Stimulated activated CD8-positive, alpha-beta memory T cell treated with anti-CD3 and anti-CD28 coated beads, Interleukin-15, amount 100 ng/mL, for 48 hours (primary cell): Measurements from ENCODE around the gene CHMP4A.

Source experiments
- DNase-seq, 2 donors: peaks; one replicate each; pipeline ENCODE4 v3.0.0-alpha.2; 2020; ENCODE audit warnings: low read depth in 2 of 2

The CHMP4A gene, protein sequence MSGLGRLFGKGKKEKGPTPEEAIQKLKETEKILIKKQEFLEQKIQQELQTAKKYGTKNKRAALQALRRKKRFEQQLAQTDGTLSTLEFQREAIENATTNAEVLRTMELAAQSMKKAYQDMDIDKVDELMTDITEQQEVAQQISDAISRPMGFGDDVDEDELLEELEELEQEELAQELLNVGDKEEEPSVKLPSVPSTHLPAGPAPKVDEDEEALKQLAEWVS

DNA sequence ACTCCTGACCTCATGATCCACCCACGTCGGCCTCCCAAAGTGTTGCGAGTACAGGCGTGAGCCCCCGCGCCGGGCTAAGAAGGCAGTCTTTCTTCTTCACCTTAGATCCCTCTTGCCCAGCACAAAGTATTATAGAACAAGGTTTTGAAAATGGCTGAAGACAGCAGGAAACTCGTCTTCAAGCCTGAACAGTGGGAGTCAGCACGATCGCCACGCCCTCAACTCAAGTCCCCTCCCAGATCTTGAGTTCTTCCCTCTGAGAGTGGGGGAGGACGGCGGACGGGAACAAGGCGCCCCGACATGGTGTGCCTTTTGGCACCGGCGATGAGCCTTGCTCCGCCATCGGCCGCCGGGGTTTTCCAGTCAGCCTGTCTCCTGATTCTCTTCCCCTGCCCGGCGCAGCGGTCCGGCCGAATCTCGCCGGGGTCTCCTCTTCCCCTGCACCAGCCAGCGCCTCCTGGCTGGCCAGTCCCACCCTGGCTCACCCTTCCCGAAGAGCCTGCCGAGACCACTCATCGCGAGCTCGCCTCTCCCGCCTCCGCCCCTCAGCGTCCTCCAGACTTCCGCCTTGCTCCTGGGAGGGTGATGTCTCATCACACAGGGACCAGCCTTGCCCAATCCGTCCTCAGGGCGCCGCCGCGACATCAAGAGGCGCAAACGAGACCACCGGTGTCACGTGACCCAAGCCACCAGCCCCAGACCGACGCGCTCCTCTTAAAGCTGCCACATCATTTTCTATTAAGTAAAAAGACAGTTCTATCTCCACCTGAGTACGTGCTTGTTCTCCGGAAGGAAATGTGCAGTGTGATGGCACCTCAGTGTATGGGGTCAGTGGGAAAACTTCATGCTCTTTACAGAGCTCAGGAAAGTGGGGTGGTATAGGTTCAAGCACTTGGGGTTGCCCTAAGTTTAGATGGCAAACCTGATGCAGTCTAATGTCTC, at the start of gene CHMP4A:
TSS of gene CHMP4A (minus strand) at position 565 of the 942 bp plus-strand sequence. CDS start at position 516, 49 bp downstream.
- peak; percentile 95 for DNase-seq

DNA sequence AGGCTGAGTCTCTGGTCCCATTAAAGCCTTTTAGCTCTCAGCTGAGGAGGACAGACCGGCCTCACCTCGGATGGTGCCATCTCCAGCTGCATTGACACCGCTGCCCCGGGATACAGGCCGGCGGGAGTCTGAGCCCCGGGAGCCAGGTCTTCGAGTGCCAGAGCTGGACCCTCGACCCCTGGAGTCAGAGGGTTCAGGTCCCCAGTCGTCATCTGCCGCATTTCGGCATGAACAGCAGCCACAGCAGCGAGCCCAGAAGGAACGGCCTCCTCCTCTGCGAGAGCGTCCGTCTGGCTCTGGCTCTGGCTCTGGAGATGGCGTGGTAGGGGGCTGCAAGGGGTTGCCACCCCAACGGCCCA, 48.7 kb upstream of the CHMP4A start:
- DNase-seq: no peak

DNA sequence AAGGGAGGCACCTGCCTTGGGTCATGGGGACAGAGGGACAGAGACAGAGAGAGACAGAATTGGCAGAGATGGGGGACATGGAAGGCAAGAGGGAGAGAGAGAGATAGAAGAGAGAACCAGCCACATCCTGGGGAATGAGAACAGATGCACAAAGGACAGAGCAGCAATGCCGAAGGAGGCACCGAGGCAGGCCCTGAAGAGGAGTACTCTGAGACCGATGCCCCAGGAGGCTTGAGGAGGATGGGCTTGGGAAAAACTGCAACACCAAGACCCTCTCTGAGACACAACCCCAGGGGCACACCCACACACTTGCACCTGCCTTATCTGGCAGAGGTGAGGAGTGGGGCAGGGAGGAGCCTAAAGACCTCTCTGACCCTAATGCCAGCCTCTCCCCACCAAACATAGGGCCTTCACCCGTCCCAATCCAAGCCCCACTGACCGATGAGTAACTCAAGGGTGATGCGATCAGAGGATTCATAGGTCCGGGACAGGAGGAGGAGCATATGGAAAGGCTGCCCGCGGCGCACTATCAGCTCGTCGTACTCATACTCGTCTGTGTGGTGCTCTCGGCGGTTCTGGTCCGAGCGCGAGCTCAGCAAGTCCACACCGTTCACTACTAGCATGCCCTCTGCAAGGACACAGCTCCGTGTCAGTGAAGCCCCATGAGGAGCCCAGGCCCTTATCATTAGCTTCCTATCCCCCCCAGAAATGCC, 48.1 kb upstream of the CHMP4A start:
- no peak for DNase-seq

DNA sequence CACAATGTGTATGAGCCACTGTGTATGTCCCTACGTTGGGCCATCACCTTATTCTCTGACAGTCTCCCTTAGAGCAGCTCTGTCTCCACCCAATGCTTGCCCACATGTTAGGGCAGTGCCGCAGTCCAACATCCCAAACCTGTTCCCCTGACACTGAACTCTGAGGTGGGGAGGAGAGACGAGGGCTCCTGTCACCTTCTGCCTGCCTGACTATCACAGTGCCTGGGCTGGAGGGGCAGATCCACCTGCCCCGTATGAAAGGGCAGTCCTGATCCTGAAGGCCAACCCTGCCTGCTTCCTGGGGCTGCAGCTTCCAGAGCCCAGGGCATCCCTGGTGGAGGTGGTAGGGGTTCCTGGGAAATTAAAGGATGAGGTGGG, 47.5 kb upstream of the CHMP4A start:
- no peak for DNase-seq

DNA sequence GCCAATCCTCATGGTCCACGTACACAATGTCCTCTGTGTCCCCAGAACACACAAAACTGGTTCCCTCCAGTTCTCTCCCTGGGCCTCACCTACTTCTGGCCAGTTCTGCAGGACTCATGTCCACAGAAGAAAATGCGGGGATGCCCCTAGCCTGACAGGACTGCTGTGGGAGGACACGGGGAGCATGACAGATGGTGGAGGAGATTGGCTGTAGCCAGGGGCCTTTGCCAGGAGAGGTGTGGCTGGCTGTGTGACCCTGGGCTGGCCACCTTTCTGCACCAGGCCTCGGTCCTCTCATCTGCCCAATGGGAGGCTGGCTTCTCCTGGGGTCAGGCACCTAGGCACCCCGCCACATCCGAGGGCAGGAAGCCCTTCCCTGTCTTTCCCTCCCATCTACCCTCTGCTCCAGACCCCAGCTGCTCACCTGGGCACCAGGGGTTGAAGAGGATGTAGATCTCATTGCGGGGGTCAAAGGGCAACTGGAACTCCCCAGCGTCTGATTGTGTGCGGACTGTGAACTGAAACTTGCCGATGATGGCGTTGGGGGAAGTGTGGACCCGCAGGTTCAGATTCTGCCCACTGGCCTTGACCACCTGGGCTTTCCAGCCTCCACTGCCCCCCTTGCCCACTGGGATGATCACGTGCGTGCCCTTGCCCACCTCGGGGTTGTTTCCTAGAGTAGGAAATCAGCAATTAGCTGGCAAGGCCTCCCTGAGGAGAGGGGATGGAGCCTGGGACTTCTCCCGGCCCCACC, 46.9 kb upstream of the CHMP4A start:
- DNase-seq: no peak

DNA sequence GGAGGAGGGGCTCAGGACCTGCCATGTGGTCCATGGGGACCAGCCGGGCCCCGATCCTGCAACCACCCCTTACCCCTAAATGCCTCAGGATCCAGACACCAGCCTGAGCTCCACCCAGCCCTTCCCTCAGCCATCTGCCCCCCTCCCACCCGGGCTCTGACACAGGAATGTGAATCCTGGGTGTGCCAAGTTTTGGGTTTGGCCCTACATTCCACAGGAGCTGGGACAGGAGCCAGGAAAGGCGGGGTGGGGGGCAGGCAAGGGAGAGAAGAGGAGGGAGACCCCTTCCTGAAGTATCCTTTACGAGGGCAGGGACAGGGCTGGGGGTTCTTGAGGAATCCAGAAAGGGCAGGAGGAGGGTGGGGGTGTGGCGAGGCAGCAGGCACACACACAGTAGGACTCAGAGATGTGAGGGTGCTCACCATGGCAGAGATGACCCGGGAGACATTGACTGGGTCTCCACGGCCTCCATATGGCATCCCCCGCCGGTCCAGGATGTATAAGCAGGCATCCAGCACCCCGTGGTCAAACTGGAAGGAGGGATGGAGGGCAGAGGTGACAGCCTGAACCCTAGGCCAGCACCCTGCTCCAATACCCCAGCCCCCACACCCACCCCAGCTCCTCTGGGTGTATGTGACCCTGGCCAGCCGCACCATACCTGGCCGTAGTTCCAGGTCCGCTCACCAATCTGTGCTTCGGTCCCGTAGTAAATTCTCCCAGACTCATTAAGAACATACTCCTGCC, 46.2 kb upstream of the CHMP4A start:
- no peak for DNase-seq

DNA sequence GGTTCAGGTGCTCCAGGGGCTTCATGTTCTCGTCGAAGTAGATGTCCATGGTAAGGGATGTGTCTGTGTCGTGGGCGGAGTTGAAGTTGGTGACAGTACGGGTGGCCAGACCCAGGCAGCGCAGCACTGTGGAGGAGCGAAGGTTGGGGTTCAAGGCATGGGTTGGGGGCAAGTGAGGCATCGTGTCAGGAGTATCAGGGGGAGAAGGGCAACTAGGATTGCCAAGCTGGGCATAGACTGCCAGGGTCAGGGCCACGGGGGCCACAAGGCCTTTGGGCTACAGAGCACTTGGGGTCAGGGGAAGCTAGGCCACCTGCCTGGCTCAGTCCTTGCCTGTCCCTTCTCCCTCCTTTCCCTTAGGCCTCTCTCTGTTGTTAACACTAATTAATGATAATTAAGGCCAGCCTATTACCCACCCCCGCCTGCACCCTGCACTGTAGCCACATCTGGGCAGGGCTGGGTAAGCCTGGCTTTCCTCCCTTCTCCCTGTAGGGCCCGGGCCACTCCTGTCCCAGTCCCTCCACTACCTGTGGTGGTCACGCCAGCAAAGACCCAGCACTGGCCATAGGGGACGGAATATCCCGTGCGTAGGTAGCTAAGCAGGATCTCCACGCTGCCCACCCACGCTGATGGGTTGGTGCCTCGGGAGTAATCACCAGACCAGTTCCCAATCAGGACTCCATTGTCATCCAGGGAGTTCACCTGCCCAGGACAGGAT, 45.4 kb upstream of the CHMP4A start:
- DNase-seq: no peak

DNA sequence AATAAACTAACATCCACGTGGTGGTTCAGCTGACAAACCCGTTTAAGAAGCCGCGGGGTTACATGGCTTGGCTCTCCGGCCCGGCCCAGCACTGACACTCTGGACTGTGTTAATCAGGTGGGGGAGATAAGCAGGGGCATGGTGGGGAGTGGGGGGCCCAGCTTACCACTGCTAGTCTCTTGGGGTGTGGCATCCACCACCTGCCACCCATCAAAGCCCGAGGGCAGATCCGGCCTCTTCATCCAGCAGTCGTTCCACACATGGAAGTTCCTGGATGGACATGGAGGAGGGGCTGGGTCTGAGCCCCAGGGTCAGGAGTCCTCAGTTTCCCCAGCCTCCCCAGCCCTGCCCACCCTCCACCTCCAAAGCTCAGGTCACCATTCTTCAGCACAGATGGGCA, 44.8 kb upstream of the CHMP4A start:
- DNase-seq: no peak

DNA sequence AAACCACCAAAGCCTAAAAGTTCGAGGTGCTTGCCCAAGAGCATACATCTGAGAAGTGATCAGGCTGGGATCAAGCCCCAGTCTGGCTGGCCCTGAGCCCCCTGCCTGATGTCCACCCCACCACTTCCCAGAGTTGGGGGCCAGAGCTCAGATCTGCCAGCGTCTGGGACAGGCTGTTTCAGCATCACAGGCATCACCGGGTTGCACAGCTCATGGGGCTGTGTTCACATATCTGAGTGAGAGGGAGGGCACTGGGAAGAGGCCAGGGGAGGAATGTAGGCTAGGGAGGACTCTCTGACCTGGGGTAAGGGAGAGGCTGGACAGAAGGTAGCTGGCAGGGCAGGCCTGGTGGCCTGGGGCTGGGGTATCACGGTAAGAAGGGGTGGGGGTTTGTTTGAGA, 43.7 kb upstream of the CHMP4A start:
- no peak for DNase-seq

DNA sequence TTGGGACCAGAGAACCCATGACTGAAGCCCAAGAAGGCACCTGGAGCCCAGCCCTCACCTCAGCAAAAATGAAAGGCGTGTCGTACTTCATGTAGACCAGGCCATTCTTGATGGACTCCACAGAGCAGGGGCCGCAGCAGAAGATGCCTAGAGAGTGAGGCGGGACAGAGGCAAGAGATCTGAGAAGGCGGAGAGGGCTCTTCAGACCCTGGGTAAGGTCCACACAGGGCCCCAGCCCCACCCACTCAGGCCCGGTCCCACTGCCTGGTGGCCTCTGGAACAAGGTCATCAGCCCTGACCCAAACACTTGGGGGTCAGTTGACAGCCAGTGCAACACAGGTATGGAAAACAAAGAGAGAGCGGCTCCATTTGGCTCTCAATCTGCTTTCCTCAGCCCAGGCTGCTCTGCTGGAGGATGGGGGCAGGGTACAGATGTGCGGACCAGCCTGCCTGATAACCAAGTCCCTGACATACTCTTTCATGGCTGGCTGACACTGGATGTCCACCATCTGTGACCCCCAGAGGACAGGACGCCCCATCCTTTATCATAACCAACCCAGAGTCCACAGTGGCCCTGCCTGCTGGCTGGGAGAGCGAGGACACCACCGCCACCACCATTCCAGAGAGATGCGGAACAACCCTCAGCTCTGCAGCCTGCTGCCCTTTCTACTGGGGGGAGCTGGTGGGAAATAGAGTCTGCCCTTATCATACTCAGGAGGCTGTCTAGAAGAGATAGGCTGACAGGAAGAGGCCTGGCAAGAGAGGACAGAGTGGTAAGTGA, 42.8 kb upstream of the CHMP4A start:
- DNase-seq: no peak

DNA sequence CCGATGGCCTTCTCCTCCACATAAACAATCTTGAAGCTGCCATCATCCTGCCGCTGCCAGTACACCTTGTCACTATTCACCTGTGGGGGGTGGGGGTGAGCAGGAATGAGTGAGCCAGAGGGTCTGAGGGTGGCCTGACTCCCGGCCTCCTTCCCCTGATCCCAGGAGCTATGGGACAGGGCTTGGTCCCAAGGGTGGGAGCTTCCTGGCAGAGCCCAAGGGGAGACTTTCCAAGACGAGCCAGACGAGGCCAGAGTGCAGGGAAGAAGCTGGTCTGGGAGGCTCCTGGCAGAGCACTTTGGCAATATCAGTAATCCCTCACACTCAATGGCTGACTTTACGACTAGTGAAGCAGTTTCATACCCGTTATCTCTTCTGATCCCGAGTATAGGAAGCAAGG, 42.1 kb upstream of the CHMP4A start:
- DNase-seq: no peak

DNA sequence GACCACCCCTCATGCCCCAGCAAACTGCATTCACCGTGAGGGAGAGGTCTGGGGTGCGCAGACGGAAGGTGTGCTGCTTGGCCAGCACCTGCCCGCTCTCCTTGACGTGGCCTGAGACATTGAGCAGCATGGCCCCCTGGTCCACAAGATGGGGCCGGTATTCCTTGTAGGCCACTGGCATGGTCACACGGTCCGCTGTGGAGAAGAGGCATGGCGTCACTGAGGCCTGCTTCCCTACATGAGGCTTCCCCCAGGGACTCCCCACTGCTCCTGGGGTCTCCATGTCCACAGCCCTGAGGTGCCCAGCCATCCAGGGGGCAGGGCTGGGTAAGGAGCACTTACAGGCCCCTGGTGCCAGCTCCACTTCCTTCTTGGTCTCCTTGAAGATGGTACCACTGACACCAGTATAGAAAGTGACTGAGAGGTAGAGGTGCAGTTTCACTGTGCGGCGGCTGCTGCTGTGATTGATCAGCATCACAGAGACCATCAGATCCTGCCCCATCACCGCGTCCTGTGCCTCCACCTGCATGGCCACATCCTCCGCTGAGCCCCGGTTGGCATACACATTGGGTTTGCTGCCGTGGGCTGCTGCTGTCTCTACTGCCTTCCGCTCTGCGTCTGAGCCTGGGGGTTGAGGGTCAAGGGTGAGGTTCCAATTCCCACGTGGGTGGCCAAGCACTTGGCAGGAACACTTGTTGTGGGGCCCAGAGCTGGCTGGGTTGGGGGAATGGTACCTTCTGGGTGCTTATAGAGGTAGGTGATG, 41.5 kb upstream of the CHMP4A start:
- DNase-seq: no peak

DNA sequence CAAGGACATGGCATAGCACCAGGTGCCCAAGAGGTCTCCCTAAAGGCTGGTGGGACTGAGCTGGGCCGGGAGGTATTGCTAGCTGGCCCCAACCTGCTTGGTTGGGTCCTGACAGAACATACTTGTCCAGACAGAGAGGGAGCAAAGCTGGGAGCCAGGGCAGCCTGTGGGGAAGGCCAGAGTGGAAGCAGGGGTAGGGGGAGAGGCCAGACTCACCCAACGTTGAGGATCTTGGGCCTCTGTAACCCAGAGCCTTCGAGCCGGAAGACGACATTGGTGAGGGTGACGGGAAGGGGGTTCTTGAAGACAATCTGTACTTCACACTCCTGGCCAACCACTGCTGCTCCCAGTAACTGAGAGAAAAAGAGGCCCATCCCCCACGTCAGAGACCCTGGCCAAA, 40.6 kb upstream of the CHMP4A start:
- DNase-seq: no peak

DNA sequence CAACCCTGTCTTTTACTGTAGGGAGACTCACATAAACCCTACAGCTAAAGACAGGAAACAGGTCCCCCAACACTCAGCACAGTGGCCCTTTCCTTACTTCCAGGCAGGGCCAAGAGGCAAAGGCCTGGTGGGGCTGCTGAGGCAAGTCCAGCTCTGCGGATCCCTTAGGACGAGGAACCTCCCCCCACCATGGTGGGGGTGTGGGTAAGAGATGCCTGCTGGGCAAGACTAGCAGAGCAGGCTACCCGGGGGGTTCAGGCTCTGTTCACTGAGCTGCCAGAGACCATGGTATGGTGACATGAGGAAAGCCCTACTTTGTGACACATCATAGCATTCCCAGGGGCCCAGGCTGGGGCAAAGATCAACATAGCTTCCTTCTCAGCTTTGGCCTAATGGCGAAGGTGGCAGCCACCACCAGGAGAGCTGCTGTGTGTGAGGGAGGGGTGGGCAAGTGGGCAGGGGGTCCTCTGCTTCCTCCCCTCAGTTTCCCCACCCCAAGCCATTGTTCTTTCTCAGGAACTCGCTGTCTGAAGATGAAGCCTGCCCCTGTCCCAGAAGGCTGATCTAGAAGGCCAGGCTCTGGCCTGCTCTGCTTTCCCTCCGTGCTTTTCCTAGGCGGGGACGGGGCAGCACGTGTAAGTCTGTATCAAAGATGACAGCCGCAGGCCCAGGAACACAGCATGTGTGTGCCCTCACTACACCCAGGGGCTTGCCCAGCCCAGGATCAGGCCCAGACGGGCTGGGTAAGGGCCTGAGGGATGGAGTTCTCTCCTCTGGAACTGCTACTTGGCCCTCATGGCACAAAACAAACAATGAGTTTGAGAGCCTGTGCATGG, 39.2 kb upstream of the CHMP4A start:
- DNase-seq: no peak

DNA sequence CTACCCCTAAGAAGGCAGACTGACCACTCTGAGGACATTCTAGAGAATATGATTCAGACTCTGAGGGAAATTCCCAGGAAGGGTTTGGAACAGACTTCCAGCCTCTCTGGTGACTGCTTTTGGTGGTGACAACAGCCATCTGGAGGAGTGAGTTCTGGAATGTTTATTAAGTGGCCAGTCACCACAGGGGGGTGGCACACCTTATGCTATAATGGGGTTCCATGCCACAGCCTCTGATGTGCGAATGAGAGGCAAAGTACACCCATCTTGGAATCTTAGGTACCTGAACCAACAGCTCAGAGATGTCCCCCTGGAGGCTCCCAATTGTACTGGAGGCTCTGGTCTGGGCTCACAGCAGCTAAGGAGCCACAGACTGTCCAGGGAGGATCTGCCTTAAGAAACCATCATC, 38.6 kb upstream of the CHMP4A start:
- no peak for DNase-seq

DNA sequence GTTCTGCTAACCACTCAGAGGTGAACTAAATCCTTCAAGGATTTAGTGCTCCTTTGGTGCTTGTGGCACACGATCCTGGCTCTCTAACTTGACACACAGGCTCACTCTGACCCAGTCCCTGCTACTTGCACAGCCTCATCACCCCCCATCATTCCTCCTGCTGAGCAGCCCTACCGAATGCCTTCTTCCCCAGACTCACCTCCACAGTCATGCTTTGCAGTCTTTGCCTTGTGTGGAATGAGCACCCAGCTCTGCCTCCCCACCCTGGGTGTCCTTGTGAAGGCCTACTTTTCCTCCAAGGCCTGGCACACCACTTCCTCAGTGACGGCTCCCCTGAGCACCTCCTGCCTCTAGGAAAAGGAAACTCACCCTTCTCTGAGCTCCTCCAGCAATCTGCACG, 37.1 kb upstream of the CHMP4A start:
- DNase-seq: no peak

DNA sequence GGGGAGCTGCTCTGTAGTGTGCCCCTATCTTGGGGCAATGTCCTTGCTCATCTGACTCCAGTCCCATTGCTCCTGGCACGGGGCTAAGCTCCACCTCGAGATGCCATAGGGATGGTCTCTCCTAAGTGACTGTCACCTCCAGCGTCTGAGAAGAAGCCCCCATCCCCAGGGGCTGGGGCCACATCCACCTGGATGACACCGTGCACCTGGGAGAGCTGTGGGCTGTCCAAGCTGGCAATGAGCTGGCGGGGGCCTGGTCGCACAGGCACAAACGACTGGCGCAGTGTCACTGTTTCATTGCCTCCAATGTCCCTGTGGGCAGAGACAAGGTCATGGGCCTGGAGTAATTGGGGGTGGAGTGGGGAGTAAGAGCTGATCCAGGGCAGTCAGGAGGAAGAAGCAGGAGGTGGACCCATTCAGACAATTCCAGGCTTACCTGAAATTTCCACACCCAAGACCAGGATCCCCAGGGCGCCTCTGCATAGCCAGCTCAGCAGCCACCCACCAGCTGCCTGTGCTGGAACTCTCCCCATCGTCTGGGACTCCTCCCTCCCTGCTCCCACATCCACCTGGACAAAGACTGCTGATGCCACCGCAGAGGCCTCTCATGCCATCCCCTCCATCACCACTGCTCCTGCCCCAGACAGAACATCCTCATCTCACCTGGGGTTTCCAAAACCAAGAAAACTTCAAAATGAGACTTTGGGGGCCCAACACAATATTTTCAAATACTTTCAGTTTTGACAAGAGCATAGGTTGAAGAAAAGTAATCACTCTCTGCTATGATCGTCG, 36.1 kb upstream of the CHMP4A start:
- no peak for DNase-seq
